Gastroesophageal sphincter (tissue), 3 donors: ENCODE measurements around the gene SLC25A27.

Experiments
- EP300 ChIP-seq: sonication (generic); formaldehyde crosslinking; IDR thresholded peaks from one replicate; pipeline ENCODE4 v1.6.1; 2017; ENCODE audit warnings: antibody characterized with exemption, mild to moderate bottlenecking
- POLR2A ChIP-seq, 2 donors: fragments of 450-650 bp; IDR thresholded peaks; one replicate each; pipeline ENCODE4 v1.6.1; 2017; ENCODE audit warnings: antibody characterized with exemption in 2 of 2, mild to moderate bottlenecking in 2 of 2, moderate library complexity in 1 of 2
- POLR2AphosphoS5 ChIP-seq: sonication (generic); formaldehyde crosslinking; IDR thresholded peaks from one replicate; pipeline ENCODE4 v1.6.1; 2017; ENCODE audit warnings: antibody characterized with exemption
- TF ChIP-seq, protein P1 (sequence below), 4 experiments: fragments of 200-600 bp in 2 of 4; fragments of 450-650 bp in 2 of 4; sonication (generic) in 1 of 4; IDR thresholded peaks; one replicate each; pipeline ENCODE4 v1.5.1; 2017 to 2019; ENCODE audit warnings: antibody characterized with exemption in 4 of 4, mild to moderate bottlenecking in 2 of 4, moderate library complexity in 2 of 4

DNA sequence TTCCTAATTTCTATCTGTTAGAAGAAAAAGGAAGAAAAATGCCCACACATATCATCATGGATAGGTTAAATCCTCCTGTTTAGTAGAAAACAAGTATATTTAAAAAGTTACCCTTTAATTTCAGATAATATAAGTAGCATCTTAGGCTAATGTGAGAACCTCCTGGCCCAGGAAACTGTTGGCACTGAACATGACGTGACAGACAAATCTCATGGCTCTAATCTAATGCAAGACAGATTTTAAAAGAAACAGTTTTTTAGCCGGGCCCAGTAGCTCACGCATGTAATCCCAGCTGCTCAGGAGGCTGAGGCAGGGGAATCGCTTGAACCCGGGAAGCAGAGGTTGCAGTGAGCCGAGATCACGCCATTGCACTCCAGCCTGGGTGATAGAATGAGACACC lies 23.1 kb upstream of the SLC25A27 start:
- TF ChIP-seq, protein P1, sequence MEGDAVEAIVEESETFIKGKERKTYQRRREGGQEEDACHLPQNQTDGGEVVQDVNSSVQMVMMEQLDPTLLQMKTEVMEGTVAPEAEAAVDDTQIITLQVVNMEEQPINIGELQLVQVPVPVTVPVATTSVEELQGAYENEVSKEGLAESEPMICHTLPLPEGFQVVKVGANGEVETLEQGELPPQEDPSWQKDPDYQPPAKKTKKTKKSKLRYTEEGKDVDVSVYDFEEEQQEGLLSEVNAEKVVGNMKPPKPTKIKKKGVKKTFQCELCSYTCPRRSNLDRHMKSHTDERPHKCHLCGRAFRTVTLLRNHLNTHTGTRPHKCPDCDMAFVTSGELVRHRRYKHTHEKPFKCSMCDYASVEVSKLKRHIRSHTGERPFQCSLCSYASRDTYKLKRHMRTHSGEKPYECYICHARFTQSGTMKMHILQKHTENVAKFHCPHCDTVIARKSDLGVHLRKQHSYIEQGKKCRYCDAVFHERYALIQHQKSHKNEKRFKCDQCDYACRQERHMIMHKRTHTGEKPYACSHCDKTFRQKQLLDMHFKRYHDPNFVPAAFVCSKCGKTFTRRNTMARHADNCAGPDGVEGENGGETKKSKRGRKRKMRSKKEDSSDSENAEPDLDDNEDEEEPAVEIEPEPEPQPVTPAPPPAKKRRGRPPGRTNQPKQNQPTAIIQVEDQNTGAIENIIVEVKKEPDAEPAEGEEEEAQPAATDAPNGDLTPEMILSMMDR (IDR thresholded peaks at IDR 0.05) = no peak
- no peak for TF ChIP-seq POLR2A (IDR thresholded peaks at IDR 0.05)
- TF ChIP-seq EP300 = no peak
- TF ChIP-seq POLR2AphosphoS5 = no peak
